CD4-positive, alpha-beta T cell treated with Interleukin-6 for 4 hours (primary cell): ENCODE measurements around the gene CERCAM.
"Not testable (repeated sequence)": the region's sequence is repeated elsewhere in the genome, so short reads cannot be mapped to it uniquely, and the experiment has no call there.

Source experiments
- DNase-seq: peaks from one replicate; pipeline ENCODE4 v3.0.0-alpha.2; 2020; ENCODE audit warnings: mixed read lengths

The CERCAM gene

DNA sequence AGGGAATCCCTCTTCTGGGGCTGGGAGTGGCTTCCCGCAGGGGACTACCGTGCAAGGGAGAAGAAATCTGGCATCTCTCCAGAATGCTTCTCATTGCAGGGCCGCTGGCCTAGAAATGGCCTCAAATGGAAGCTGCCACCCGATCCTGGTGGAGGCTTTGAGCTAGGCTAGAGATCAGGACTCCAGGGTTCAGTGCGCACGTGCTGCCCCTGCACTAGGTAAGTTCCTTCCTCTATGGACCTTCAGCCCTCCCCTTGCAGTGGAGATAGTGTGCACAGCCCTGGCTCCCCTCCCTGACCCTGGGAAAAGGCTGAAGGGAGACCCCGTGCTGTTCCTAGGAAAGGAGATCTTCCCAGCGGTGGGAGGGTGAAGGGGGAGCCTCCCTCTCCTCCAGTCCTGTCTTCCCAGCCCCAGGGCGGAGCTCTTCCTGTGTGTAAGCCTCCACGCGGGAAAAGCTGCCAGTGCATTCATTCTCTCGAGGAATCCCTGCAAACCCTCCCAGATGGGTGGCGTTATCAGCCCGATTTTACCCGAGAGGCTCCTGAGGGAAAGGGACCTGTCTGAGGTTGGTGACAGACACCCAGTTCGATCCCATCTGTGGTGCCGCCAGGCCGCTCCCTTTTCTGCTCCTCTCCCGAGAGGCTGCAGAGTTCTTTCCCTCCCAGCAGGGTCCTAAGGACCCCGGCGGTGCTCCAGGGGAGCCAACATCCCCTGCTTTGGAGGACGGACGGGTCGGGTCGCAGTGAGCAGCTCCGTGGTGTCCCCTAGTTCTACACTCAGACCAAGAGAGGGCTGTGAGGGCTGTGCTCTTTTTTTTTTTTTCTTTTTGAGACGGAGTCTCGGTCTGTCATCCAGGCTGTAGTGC, 1.4 kb upstream of the CERCAM start:
- DNase-seq: no peak

DNA sequence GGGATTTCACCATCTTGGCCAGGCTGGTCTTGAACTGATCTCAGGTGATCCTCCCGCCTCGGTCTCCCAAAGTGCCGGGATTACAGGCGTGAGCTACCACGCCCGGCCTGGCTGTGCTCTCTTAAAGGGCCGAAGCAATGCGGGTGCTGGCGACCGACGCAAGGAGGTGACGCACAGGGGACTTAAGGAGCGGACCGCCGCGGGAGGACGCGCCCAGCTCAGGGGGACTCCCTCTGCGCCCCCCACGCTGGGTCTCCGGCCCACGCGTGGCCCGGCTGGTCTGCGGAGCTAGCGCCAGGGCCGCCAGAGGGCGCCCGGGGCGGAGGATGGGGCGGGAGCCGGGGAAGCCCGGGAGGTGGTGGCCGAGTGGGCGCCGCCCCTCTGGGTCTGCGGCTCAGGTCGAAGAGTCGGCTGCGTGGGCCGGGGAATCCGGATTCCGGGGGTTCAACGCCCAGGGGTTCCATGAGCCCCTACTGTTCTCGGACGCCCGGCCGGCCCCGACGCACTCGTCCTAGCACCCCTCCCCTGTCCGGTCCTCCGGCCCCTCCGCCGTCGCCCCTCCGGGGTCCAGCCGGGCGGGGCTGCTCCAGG, 502 bp upstream of the CERCAM start:
- peak; percentile 76 for DNase-seq

DNA sequence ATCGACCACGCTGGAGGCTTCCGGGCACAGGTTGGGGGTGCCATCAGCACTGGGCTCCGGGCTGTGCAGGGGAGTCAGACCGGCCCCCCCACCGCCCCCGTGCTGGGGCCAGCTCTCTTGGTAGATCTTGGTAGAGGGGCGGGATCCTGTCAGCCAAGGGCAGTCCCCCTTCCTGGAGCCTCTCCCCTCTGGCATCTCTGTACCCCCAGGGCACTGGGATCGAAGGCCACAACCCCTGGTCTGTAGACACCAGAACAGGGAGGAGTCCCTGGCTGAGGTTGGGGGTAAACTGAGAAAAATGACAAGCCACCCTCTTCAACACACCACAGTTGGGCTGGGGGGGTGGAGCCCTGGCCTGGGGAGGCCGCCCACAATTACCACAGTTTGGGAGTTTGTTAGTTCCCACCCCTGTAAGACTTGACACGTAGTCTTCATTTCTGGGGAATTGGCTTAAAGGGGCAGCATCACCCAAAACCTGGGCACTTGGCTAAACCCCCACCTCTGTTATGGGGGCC, 882 bp downstream of the CERCAM start:
- DNase-seq: no peak

DNA sequence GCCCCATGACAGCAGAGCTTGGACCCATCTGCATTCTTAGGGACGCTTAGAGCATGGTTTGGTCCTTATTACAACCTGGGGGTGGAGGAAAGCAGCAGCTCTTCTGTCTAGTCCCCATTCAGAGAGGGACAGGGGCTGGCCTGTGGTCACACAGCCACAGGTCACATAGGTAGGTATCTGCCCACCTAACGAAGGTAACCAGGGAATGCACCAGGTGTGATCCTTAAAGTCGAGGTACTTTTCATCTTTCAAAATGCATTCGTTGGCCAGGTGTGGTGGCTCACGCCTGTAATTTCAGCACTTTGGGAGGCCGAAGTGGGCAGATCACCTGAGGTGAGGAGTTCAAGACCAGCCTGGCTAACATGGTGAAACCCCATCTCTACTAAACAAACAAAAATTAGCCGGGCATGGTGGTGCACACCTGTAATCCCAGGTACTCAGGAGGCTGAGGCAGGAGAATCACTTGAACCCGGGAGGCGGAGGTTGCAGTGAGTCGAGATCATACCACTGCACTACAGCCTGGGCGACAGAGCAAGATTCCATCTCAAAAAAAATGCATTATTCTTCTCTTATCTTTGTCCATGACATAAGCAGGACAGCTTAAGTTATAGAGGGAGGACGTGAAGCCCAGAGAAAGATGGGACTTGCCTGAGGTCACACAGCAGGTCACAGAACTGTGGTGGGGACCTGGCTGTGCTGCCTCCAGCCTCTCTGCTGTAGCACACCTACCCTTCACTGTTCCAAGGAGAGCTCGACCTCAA, 1.5 kb downstream of the CERCAM start:
- DNase-seq: not testable (repeated sequence)

GRCh38 chr9:128422783-128423150, 2.1 kb downstream of the CERCAM start:
- no peak for DNase-seq

- not testable (repeated sequence) for DNase-seq
Measured at GRCh38 chr9:128423356-128423755, 2.7 kb downstream of the CERCAM start.

GRCh38 chr9:128424268-128424780, 3.7 kb downstream of the CERCAM start:
- no peak for DNase-seq

- DNase-seq: no peak
Measured at GRCh38 chr9:128428644-128429512, 8.2 kb downstream of the CERCAM start.

- no peak for DNase-seq
Measured at GRCh38 chr9:128429513-128430086, 8.9 kb downstream of the CERCAM start.

DNA sequence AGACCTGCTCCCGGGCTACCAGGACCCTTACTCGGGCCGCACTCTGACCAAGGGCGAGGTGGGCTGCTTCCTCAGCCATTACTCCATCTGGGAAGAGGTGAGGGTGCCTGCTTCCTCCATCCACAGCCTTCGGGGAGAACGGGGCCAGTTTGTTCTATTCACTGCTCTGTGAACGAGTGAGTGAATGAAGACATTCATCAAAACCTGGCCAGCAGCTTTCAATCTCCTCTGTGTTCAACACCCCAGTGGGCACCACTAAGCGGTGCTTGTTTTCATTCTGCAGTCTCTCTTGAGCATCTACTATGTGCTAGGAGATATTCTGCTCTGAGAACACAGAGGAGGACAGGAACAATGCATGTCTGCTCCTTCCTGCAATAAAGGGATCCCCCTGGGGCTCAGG, 10.6 kb downstream of the CERCAM start:
- no peak for DNase-seq

GRCh38 chr9:128434340-128434739, 13.7 kb downstream of the CERCAM start:
- DNase-seq: no peak

DNA sequence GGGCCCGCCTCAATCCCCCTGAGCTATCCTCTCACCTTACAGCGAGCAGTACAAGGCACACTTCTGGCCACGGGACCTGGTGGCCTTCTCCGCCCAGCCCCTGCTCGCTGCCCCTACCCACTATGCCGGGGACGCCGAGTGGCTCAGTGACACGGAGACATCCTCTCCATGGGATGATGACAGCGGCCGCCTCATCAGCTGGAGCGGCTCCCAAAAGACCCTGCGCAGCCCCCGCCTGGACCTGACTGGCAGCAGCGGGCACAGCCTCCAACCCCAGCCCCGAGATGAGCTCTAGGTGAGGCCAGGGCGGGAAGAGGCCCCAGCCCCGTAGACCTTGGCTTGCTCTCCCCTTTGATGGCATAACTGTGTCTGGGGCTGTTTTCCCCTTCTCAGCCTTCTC, 15.0 kb downstream of the CERCAM start:
- no peak for DNase-seq

DNA sequence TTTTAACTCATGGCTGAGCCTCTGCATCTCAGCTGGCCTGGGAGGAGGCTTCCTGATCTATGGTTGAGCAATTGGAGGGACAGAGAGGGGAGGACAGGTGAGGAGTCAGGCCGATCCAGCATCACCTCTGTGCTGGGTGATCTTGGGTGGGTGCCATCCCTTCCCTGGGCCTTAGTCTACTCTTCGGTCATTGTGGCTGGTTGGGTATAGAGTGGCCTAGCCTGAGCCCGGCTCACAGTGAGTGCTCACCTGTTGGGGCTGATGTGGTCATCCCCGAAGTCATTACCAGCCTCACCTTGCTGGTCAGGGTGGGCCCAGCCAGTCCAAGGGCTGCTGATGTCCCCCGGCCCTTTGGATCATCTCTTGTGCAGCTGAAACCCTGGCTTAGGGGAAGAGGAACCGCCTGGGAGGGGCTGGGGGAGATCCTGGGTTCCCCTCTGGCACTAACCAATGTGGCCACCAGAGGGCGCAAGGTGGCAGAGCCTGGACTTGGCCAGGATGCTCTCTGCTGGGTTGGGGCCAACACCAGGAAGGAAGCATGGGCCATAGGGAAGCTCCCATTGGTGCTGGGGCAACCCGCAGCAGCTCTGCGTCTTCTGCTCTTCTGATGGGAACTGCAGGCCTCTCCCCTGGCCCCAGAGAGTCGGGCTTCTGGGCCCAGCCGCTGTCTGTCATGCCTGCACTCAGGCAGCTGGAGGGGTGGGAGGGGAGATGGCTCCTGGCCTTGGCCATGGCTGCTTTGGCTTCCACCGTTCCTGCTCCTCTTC, 17.9 kb downstream of the CERCAM start:
- peak; percentile 86 for DNase-seq

- DNase-seq: no peak
Measured at GRCh38 chr9:128439273-128439672, 18.6 kb downstream of the CERCAM start.

GRCh38 chr9:128442150-128442549, 21.5 kb downstream of the CERCAM start:
- no peak for DNase-seq

DNA sequence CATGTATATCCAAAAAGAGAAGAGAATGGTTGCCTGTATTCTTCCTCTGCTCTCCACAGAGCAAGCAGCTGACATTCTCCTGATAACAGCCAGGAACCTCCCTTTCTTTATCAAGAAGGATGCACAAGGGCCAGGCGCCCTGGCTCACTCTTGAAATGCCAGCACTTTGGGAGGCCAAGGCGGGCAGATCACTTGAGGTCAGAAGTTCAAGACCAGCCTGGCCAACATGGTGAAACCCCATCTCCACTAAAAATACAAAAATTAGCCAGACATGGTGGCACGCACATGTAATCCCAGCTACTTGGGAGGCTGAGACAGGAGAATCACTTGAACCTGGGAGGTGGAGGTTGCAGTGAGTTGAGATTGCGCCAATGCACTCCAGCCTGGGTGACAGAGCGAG, 25.8 kb downstream of the CERCAM start:
- not testable (repeated sequence) for DNase-seq

- DNase-seq: no peak
Measured at GRCh38 chr9:128448746-128449145, 28.1 kb downstream of the CERCAM start.

DNA sequence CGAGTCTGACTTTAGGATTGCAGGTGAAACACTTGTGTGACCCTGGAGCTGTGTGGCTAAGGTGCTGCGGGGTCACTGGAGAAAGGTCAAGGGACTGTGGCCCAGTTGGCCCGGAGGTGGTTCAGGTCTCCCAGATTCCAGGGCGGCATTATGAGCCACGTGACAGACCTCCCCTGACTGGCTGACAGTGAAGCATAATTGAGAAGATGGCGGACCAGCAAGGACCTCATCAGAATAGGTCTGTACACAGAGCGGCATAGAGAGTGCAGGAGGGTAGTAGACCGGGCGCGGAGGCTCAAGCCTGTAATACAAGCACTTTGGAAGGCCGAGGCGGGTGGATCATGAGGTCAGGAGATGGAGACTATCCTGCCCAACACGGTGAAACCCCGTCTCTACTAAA, 34.3 kb downstream of the CERCAM start:
- DNase-seq: no peak

DNA sequence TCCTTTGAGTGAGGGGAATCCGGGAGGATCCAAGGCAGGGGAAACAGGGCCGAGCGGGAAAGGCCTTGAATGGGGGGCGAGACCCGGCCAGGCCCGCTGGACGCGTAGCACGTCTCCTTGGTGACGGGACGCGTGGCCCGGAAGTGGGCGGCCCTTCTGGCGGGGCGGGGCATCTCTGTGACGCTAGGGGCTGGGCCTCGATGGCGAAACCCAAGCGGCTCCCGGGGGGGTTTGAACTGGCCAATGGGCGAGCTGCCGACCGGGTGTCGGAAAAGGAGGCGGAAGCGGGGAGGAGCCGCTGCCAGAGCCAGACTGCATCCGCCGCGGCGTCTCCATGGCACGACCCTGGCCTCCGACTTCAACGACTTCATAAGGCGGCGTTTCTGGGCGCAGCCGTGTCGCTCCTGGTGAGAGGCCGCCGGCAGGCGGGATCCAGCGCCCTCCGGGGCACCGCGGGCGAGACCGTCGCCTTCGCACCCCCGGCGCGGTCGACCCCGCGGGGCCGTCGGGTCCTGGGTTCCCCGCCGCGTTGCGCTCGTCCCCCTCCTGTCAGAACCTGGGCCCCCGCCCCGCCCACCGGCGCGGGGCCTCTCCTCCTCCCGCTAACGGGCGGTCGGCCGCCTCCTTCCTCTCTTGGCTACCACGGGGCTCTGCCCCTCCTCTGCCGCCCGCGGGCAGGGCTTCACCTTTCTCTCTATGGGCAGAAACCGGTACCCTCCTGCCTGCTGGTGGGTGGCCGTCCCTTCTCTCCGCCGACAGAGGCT, 35.4 kb downstream of the CERCAM start, which contains the start of gene ODF2:
ODF2 (plus strand) TSS at position 158 of the 764 bp plus-strand sequence; CDS start at position 244, 86 bp downstream.
- DNase-seq: peak; percentile 99

DNA sequence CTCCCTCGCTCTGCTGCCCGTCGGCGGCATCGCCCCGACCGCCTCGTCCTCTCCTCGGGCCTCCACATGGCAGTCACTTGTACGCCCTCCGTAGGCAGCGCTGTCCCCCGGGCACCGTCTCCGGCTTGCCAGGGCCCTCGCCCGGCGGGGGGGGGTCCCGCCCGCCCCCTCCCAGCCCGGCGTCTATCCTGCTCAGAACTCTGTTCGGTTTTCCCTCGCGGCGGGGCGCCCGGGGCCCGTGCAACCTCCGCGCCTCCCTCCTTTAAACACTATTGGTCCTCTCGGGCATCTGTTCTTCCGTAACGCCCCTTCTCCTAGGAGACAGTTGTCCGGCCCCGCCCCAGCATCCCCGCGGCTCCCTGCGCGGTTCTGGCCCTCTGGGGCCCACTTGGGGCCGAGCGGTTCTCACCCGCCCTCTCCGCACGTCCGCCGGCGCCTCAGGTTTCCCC, 36.0 kb downstream of the CERCAM start:
- DNase-seq: peak; percentile 75
